ENCODE results near the gene MAPK12. TPM values are rescaled to one million over a fixed set of nuclear protein-coding genes. Genes with fewer than 3 reads are reported as not detected.

The MAPK12 gene
- total and polyA plus RNA-seq, 12 donors: 10.6 to 23.0 (median 16.1) TPM

DNA sequence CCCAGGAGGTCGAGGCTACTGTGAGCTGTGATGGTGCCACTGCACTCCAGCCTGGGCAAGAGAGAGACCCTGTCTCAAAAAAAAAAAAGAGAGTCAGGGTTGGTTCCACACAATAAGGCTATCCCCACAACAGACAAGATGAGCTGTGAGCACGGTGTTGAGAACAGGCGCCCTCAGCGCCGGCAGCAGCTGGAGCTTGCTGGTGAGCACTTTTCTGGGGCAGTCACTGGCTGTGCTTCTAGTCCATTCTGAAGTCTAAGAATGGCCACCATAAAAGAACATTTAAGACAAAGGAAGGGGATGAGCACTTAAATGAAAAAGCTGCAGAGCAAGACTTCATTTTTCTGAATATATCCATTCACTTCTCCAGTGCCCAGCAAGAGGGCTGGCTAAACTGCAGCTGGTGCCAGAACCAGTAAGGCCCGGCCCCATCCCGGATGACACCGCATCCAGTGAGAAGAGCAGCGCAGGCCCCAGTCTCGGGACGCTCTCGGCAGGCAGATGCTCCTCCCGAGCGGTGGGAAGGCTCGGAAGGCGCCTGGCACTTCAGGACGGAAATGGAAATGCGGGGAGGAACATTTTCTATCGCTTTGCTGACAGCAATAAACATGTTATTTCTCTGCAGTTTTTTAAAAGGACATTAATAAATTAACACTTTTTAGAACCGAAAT, 28.9 kb downstream of the MAPK12 start:
- intact Hi-C loops (cut with DNase I): no loop called here
- no peak for ATAC-seq
- no peak overlapping the region for H3K4me3 ChIP-seq
- H3K4me1 ChIP-seq: no peaks in the 10 kb centered on the region
- H3K36me3 ChIP-seq: peaks cover 0 to 81% (median 5%) of the 10 kb centered on the region in 9 donors
- DNase-seq: no peak
- TF ChIP-seq, protein P1, sequence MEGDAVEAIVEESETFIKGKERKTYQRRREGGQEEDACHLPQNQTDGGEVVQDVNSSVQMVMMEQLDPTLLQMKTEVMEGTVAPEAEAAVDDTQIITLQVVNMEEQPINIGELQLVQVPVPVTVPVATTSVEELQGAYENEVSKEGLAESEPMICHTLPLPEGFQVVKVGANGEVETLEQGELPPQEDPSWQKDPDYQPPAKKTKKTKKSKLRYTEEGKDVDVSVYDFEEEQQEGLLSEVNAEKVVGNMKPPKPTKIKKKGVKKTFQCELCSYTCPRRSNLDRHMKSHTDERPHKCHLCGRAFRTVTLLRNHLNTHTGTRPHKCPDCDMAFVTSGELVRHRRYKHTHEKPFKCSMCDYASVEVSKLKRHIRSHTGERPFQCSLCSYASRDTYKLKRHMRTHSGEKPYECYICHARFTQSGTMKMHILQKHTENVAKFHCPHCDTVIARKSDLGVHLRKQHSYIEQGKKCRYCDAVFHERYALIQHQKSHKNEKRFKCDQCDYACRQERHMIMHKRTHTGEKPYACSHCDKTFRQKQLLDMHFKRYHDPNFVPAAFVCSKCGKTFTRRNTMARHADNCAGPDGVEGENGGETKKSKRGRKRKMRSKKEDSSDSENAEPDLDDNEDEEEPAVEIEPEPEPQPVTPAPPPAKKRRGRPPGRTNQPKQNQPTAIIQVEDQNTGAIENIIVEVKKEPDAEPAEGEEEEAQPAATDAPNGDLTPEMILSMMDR (IDR thresholded peaks at IDR 0.05): no peak
- no peak overlapping the region for H3K27ac ChIP-seq
- 93 to 94% methylated on average over 20 of the region's 20 CpGs for WGBS, 2 donors
- no peaks in the 10 kb centered on the region for H3K9me3 ChIP-seq
- no peaks in the 10 kb centered on the region for H3K27me3 ChIP-seq

DNA sequence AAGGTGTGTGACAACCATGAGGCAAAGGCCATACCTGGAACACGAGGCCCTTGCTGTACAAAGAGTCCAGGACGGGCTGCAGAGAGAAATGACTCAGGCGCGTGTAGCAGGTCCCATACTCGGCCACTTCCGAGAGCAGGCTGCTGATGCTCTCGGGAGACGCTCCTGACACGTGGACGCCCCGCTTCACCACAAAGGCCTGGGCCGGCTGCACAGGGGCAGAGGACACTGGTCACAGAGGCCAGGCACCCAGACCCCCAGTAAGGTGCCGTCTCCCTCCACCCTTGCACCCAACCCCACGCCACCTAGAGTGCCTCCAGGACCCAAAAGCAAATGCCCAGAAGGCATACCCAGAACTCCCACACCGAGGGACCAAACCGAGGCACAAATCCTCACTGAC, 32.1 kb downstream of the MAPK12 start:
- no peaks in the 10 kb centered on the region for H3K4me1 ChIP-seq
- no peak overlapping the region for H3K4me3 ChIP-seq
- no peak overlapping the region for H3K27ac ChIP-seq
- TF ChIP-seq, protein P1 (IDR thresholded peaks at IDR 0.05): no peak
- ATAC-seq: no peak
- DNase-seq: no peak
- H3K27me3 ChIP-seq: no peaks in the 10 kb centered on the region
- 97% methylated on average over 16 of the region's 16 CpGs for WGBS, 2 donors
- intact Hi-C loops (cut with DNase I): no loop called here
- peaks cover 0 to 89% (median 21%) of the 10 kb centered on the region in 9 donors for H3K36me3 ChIP-seq
- no peaks in the 10 kb centered on the region for H3K9me3 ChIP-seq

DNA sequence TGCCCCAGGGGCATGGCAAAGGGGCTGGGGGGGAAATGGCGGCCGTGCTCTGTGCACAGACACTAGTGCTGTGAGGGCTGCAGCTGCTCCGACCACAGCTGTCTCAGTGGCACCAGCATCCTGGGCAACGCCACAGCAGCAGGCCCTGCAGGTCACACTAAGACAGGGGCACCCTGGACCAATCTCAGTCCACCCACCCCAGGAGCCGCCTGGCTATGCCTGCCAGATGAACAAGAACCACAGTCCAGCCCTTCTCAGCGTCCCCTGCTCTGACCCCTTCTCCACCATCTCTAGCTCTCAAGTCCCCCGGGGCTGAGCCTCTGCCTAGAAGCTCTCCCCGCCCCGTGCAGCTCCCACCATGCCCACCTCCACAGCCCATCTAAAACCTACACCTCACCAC, 33.1 kb downstream of the MAPK12 start:
- WGBS, 2 donors: 95 to 96% methylated on average over 9 of the region's 9 CpGs
- TF ChIP-seq, protein P1 (IDR thresholded peaks at IDR 0.05): no peak
- intact Hi-C loops (cut with DNase I): no loop called here
- H3K27me3 ChIP-seq: no peaks in the 10 kb centered on the region
- H3K27ac ChIP-seq: no peak overlapping the region
- peaks cover 0 to 96% (median 22%) of the 10 kb centered on the region in 9 donors for H3K36me3 ChIP-seq
- no peaks in the 10 kb centered on the region for H3K4me1 ChIP-seq
- DNase-seq (no peak), ATAC-seq (no peak)
- no peak overlapping the region for H3K4me3 ChIP-seq
- H3K9me3 ChIP-seq: no peaks in the 10 kb centered on the region

DNA sequence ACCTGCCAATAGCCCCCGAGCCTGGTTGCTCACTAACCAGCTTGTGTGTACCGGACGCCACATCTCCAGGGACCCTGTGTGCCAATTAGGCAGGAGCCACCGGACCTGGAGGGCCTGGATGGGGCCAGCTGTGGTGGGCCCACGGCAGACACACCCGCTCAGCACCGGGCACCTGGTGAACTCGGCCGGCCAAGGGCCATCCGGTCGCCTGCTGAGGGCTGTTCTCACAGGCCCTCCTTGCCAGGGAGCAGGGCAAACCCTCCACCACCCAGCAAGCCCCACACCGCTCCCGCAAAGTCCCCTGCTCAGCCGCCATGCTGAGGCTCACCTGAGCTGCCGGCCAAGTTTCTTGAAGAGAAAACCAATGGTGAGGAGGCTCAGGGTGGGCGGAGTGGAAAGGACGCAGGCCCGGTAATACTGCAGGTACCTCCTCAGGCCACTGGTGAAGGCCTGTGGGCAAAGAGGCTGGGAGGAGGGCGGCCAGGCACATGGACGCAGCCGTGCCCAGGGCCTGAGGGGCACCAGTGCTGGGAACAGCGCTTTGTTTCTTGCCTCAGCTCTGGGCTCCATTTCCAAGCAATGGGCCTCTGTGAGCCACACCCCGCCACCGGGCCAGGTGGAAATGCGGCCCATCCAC, 33.8 kb downstream of the MAPK12 start:
- Histone ChIP-seq H3K4me3 (no peak overlapping the region), H3K4me1 (no peaks in the 10 kb centered on the region), H3K27ac (no peak overlapping the region), H3K27me3 (no peaks in the 10 kb centered on the region), H3K36me3 (peaks cover 0 to 96% (median 17%) of the 10 kb centered on the region in 9 donors), H3K9me3 (no peaks in the 10 kb centered on the region)
- intact Hi-C loops (cut with DNase I): no loop called here
- WGBS, 2 donors: 94 to 96% methylated on average over 25 of the region's 25 CpGs
- TF ChIP-seq, protein P1 (IDR thresholded peaks at IDR 0.05): no peak
- no peak for DNase-seq
- ATAC-seq: no peak

All from heart right ventricle (tissue), 16 donors.